SIG-M5 (cell line): ENCODE data around the gene ZNF581.

Experiments
- DNase-seq: peaks from one replicate; lab custom pipeline; 2025; lab: John Stamatoyannopoulos, UW

The ZNF581 gene

DNA sequence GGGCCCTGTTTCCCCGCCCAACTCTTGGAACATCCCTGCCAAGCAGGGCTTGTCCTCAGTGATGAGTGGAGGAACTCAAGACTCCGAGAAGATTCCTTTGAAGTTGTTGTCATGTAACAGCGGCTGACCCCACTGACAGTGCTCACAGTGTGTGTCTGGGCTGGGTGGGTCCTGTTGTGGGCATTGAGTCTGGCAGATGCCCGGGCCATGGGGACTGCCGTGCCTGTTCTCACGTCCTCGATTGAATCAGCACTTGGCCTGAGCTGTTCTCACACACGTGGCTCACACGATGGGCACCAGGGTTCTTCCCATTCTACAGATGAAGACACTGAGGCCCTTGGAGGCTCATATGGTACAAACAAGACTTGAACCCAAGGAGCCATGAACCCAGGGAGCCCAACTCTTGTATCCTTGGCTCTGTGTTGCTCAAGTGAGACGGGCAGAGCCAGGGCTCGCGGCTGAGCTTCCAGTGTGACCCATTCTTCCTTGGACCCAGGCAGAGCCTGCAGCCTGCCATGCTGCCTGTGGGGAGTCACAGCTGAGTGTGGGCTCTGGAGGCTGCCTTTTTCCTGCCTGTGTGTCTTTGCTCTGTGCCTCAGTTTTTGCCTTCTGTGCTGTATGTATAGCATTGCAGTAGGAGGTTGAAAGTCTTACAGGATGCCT is 23.0 kb downstream of the ZNF581 start:
- DNase-seq, result no peak

DNA sequence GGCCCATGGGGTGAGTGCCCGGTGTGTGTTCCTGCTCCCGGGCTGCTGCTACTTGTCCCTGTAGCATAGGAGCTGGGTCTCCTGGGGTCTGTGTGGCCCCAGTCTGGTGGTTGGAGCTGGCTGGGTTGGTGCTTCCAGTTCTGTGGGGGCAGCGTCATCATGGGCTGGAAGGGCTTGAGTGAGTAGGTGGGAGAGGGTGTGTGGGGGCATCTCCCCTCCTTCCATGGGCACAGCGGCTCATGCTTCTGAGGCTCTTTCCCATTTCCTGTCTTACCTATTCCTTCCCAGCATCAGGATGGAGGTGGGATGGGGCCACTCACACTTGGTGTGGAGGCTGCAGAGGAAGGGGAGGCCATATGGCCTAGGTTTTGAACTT is 23.5 kb downstream of the ZNF581 start:
- no peak for DNase-seq

DNA sequence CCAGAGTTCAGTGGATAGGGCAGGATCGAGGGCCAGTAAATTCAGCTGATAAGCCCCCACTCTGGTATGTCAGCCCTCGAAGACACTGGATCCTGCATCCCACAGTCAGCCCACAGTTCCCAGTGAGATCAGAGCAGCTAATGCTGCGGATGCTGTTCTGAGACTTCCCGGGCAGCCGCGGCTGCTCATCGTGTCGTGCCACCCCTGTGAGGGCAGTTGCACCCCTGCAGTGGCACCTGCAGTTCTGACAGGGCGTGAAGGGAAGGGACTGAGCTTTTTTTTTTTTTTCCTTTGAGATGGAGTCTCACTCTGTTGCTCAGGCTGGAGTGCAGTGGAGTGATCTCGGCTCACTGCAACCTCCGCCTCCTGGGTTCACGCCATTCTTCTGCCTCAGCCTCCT is 24.1 kb downstream of the ZNF581 start:
- DNase-seq, result no peak

DNA sequence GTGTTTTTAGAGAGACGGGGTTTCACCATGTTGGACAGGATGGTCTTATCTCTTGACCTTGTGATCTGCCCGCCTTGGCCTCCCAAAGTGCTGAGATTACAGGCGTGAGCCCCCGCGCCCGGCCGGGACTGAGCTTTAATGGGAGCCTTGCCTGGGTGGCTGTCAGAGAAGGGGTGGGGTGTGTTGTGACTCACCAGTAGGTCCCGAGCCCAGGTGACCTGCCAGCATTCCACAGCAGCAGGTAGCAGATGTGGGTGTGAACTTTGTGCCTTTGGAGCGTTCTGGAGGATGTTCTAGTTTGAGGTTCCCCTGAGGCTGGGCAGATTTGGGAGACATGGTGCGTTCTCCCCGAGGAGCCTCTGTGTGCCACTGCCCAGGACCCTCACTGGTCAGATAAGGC is 24.5 kb downstream of the ZNF581 start:
- DNase-seq, result no peak

DNA sequence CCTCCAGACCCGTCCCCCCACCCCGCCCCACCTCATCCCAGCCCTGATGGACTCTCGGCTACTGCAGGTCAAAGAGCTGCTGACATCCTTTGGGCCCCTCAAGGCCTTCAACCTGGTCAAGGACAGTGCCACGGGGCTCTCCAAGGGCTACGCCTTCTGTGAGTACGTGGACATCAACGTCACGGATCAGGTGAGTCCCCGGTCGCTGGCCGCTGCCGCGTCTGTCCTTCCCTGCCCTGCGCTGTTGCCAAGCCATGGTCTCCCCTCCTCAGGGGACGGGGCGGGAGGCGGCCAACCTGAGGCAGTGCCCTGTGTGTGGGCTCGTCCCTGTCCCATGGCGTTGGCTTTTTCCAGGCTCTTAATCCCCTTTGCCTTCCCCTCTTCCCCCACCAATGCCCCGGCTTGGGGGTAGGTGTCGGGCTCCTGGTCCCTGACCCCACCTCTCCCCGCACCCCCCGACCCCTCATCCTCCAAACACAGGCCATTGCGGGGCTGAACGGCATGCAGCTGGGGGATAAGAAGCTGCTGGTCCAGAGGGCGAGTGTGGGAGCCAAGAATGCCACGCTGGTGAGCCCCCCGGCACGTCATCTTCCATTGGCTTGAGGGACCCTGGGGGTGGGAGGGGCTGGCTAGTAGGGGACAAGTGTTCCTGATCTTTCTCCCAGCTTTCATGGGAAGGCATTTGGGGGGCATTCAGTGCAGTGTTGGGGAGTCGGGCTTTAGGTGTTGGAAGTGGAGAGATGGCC is 25.3 kb downstream of the ZNF581 start:
- DNase-seq, result no peak

DNA sequence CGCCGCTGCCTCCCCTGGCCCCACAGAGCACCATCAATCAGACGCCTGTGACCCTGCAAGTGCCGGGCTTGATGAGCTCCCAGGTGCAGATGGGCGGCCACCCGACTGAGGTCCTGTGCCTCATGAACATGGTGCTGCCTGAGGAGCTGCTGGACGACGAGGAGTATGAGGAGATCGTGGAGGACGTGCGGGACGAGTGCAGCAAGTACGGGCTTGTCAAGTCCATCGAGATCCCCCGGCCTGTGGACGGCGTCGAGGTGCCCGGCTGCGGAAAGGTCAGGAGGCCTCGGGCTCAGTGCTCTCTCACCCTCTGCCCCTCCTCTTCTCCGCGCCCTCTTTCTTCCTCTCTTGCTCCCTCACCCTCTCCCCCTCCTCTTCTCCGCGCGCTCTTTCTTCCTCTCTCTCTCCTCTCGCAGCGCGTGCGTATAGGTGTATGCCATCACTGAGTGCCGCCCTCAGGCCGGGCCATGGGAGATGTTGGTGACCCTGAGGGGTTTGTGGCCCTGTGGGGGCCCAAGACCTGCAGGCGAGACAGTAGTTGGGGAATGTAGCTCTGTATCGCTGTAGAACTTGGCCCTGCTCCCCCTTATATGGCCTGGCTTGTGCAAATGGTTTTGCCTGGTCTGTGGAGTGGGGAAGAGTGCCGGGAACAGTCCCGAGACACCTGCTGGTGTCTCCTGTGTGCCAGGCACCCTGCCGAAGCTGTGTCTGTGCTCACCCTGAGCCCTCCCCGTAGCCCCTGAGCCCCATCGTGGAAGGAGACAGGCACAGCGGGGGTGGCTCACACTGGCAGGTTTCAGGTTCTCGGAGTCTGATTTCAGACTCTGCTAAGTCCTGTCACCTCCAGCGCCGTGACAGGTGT is 26.2 kb downstream of the ZNF581 start:
- no peak for DNase-seq

DNA sequence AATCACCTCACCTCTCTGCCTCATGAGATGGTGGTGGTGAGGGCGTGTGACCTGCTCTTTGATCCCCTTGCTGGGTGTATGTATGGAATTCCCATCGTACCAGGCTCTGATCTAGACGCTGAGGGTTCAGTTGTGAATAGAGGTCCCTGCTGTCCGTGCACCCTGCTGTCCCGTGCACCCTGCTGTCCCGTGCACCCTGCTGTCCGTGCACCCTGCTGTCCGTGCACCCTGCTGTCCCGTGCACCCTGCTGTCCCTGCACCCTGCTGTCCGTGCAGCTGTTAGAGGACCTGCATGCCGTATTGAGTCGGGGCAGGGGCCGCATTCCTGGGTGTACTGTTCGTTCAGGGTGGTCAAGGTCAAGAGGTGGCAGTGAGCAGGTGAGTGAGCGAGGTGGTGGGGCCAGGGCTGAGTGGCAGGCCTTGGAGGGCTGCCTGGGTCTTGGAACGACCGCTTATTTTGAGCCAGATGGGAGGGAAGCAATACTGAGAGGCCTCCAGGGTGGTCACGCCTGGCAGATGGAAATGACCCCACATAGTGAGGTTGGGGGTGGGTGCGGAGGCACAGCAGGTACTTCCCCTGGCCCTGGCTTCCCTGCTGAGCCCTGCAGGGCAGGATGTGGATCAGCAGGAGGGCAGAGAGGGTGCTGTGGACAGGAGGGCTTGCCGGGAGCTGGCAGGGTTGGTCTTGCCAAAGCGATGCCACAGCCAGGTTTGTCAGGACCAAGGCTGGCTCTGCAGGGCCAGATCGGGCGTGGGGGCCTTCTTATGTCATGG is 27.0 kb downstream of the ZNF581 start:
- DNase-seq, result no peak

DNA sequence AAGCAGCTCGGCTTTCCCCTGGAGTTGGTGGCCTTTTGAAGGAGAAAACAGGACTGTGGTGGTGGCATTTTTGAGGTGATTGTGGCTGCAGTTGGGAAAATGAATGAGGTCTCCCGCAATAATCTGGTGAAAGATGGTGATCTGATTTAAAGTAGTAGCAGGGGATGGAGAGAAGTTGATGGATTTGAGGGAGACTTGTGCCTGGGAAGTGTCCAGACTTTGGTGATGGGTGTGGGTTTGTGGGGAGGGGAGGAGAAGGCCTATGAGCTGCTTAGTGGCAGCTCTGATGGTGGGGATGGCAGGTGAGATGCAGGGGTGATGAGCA is 27.6 kb downstream of the ZNF581 start:
- DNase-seq, result no peak

DNA sequence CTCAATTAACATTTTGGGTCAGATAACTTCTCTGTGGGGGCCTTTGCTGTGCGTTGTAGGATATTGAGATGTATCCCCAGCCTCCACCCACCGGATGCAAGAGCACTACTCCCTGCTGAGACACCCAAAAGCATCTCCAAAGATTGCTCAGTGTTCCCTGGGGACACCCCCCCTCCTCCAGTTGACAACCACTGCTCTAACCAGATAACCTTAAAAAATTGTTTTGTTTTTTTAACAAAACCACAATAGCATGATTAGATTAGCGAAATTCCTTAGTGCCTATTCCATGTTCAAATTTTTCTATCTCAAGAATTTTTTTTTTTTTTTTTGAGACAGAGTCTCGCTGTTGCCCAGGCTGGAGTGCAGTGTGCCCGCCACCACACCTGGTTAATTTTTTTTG is 29.0 kb downstream of the ZNF581 start:
- DNase-seq, result no peak

DNA sequence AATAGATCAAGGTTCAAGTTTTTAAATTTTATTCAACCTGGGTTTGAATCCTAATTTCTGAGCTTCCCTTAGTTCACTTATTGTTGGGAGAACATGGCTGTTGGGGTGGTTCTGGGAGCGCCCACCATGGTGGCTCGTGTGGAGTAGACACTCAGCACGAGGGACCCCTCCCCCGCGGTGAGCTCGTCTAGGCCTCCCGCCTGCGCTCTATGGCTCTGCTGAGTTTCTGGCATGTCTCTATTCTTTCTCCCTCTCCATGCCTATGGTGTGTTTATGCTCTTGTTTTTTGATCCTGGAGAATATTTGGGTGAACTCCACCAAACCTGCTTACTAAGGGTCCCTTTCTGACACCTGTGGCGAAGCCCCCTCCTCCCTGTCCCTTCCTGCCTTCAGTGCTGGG is 30.0 kb downstream of the ZNF581 start:
- DNase-seq, result no peak

DNA sequence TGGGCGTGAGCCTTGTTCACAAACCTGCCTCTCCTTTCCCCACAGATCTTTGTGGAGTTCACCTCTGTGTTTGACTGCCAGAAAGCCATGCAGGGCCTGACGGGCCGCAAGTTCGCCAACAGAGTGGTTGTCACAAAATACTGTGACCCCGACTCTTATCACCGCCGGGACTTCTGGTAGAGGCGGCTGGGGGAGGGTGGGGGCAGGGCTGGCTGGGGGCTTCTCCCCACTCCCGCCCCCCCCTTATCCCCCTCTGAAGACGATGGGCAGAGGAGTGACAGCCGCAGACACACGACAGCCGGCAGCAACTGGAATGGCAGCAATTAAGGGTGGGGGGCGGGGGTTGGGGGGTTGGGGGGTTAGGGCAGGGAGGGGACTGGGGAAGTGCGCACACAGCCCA is 30.4 kb downstream of the ZNF581 start:
- DNase-seq, result no peak

DNA sequence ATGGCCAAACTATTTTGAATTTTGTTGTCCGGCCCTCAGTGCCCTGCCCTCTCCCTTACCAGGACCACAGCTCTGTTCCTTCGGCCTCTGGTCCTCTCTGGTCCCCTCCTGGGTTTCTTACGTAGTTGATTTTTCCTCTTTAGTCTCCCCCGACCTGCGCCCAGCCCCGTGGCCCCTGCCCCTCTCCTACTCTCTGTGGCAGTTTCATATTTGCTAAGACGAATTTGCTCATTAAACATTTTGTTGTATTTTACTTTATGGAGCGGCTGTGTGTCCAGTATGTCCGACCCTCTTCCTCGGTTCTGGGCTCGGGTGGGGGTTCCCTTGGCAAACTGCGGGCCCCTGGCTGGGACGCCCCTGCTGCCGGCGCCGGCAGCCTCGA is 31.0 kb downstream of the ZNF581 start:
- no peak for DNase-seq

DNA sequence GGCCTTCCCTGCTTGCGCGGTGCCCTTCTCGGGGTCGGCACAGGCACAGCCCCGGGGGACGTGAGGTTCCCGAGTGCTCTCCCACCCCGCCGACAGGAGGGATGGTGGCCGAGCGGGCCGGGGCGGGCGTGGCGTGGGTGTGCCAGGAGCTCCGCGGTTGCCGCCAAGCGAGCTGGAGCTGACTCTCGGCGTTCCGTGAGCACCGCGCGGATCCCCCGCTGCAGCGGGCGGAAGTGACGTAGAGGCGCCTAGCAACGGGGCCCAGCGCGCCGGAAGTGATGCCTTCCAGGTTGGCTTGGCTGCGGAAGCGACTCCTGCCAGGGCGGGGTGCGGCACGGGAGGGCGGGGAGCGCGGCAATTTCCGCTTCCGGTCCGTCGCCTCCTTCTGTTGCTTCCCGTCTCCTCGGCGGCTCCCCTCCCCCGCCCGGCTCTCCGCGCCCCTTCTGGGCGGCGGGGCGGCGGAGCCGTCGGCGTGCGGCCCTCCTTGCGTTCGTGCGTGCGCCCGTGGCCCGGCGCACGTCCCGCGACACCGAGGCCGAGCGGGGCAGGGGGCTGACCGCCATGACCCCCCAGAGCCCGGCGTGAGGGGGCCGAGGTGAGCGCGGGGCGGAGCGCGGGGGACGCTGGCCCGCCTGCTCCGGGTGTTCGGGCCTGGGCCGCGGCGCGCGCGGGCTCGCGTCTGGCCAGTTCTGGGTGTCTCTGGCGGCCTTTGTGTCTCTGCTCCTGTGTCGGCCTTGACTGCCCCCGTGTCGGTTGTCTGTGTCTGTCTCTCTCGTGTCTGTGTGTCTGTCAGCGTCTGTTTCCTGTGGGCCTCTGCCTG is 31.6 kb downstream of the ZNF581 start, which contains the start of gene EPN1:
EPN1 (plus strand) TSS at position 386 of the 820 bp plus-strand sequence. CDS start 3,402 bp downstream, outside the sequence.
- peak; percentile 82 for DNase-seq

DNA sequence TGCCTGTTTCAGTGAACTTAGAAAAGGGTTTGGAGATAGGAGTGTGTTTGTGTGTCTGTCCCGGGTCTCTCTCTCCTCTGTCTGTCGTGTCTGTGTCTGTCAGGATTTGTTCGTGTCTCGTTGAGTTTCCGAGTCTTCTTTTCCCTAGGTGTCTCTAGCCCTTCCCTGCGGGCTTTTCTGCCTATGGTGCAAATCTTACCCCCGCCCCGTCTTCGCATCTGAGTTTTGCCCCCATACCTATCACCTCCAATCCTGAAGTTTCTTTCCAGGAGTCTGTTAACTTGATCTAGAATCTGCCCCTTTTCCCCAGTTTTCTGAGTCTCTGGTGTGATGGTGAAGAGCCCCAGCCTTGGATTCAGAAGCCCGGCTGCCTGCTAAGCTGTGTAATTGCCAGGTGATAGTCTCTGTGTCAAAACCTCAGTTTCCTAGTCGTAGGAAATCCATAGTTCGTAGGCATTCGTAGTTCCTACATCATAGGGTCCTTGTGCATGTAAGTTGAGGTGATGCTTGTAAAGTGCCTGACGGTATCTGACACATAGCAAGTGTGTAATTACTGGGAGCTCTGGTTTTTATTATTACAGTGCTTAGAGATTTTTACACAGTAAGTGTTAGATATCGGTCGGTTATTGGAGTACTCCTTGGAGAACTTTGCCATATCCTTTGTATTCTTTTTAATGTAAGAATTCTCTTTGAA is 32.4 kb downstream of the ZNF581 start:
- DNase-seq, result no peak

DNA sequence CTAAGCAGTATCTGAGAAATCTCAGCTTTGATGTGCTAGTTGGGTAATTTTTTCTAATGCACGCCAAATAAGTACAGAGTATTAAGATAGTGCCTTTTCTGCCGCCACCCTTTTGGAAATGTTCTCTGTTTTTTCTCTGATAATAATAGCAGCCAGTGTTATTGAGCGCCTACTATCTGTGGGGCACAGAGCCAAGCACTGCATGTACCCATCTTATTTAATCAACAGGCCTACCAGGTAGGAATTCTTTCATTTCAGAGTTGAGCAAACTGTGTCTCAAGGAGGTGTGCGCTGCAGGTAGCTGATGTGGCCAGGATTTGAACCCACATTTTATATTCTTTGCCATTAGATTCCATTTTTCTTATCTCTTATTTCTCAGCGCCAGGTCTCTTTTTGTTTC is 32.9 kb downstream of the ZNF581 start:
- DNase-seq, result no peak

DNA sequence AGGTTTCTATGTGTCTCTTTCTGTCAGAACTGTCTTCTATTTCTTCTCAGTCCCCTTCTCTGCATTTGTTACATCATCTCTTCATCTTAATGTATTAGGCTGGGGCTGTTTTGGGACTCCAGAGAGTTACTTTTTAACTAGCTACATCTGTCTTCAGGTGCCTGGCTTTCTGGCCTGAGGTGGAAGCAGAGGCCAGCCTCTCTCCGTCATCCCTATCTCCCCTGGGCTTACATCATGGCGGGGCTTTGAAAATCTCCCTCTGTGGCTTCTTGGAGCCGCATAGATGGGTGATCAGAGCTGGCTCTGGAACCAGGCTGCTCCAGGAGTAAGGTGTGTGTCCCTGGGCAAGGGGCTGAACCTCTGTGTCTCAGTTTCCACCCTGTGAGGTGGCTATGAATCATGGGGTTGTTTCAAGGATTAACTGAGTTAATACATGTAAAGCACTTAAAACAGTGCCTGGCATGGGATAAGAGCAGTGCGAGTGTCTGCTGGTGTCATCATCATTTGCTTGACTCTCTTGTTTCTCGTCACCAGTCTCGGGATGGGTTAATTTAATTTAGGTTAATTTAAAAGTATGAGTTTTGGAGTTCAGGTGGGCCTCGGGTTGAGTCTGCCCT is 33.5 kb downstream of the ZNF581 start:
- DNase-seq, result no peak

DNA sequence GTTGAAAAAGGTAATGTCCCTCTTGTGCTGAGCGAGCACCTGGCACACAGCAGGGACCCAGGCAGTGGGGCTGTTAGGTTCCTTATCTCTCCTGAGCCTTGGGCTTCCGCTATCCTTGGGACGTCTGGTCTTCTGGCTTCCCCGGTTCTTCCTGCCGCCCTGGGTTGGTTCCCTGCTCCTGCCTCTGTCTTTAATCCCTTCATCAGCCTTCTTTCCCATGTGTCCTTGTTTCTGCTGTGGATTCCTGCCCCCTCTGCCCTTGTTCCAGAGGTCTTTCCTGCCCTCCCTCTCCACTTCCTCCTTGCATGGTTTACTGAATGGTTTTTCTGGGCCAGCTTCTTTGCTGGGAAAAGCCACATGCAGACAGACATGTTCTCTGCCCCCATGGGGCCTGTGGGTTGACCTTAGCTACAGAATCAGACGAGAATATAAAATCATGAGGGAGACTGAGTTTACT is 34.2 kb downstream of the ZNF581 start:
- DNase-seq, result no peak

DNA sequence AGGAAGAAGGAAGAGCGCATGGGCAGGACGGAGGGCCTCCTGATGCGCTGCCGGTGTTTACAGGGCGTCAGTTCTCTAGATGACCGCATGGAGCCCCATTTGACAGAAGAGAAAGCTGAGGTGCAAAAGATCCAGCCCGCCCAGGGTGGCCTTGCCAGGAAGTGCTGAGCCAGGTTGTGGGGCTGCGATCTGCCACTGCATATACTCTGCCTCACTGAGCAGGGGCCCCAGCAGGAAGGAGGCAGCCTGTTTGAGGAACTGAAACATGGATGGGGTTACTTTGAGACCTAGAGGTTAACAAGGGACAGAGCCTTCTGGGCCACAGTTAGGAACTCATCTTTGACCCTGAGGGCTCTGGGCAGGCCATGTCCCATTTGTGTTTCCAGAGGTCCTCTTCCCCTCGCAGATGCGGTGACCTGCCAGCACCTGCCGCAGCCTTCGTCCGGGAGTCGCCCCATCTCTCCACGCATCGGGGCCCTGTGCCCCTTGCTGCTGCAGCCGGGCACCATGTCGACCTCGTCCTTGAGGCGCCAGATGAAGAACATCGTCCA is 34.7 kb downstream of the ZNF581 start:
- DNase-seq, result peak; percentile 78

DNA sequence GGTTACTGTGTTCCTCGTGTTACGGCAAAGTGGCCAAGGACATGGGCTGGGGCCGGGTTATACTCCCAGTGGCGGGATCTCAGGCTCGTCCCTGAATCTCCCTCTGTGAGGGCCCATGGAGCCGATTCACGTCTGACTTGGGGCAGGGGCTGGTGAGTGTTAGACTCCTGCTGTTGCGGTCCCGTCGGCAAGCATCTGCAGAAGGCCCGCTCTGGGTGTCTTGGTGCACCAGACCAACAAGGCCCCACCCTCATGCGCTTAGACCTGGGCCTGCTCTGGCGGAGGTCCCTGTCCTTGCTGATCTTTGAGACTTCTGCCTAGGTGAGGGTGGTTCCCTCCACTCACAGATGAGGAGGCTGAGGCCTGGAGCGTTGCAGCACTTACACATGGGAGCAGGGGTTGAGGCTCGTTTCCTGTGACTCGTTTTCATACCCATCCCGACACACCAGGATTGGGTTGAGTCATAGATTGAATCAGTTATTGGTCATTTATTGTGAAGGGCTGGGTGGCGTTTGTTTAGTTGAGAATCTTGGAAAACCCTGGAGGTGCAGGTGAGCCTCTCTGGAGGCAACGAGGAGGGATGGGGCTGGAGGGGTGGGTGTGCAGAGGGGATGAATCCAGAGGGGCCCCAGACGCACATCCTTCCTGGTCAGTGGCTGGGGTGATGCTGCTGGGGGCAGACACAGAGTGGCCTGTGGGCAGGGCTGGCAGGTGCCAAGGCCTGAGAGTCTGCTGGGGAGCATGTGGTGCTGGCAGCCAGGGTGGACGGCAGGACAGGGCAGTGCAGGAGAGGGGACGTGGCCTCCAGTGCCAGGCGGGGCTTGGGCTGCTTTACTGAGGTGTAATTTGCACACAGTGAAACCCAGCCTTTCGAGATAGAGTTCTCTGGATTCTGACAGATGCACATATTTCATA is 36.2 kb downstream of the ZNF581 start:
- DNase-seq, result no peak
